NCI-H2081 treated with DMSO at 0.1 percent for 48 hours (cell line): ENCODE results near the gene TCEANC.
A peak's percentile ranks its signal among the peaks of the same experiment; 100 is the strongest.
"Not testable (repeated sequence)": the region's sequence is repeated elsewhere in the genome, so short reads cannot be mapped to it uniquely, and the experiment has no call there.

Experiments used
- DNase-seq: peaks from one replicate; lab custom pipeline; 2025; lab: John Stamatoyannopoulos, UW

The TCEANC gene

DNA sequence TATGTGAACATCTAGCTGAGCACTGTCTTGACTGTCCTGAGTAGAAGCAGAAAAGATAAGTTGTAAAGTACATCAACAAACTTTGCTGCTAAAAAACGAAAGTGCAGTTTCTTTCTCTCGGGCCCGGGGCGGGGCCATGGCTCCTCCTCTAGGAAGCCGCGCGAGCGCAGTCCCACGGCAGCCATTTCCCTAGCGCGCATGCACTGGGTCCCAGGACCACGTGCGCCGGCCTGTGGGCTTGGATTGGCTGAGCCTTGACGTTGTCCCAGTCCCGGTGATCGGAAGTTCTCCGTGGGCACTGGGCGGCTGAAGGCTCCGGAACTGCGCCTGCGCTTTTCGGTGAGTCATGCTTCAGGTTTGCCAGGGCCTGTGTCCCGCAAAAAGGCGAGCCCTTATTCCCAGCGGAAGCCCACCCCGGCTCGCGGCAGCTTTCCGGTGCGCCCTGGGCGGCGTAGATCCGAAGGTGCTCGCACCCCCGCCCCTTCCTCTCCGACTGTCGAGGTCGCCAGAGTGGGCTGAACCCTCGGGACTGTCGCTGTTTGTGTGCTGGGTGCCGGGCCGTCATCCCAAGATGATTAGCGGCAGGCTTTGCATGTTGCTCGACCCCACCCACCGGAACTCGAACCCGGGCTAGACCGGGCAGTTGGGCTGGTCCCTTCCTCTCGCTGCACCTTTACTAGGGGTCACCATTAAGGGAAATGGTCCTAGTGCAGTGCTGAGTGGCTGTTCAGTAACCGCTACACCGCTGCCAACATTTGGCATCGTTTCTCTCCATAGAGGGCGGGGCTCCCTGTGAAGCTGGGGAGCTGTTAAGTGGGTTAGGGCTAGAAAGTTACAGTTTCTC lies at the start of gene TCEANC:
Gene TCEANC, plus strand, starts transcription at position 292 of the 844 bp plus-strand sequence. CDS start 9,368 bp downstream, outside the sequence.
- peak; percentile 87 for DNase-seq

GRCh38 chrX:13605611-13606010 lies 47.3 kb upstream of the TCEANC start:
- no peak for DNase-seq

DNA sequence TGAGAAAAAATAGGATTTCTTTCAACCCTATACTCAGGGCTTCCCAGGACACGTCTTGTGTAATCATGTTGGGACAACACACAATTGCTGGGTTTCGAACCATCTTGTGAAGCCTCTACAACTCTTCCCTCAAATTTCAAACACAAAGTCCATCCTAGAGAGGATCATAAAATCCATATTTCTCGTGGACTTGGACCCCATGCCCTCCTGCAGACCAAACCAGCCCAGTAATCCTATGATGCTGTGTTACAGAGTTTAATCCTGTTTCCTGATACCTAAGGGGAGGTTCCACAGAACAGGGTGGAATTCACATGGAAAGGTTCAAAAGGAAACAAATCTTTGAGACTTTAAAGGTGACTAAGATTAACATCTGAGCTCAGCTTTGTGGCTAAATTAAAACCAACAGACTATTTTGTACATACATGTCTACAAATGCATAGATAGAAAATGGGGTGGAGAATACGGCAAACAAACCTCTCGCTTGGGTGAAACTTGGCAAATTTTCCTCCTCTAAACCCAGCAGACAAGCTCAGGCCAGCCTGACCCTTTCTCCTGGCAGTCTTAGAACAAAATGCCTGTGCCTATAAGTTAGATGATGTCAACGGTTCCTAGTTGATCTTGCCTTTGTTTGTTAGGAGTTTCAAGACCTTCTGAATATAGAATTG lies 45.5 kb upstream of the TCEANC start:
- no peak for DNase-seq

DNA sequence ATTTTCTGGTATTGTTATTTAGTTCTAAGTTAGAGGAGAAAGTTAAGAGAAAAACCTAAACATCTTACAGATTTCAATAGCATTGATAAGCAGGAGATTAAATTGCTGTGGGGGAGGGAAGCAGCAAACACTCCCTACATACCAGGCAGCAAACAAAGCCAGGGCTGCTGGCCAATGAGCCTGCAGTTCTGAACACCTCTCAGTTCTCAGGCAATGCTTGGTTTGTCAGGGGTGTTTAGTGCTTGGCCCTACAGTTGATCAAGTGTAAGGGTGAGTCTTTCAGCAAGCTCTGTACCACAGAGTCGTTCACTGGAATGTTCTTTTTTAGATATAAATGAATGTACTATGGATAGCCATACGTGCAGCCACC lies 45.0 kb upstream of the TCEANC start:
- no peak for DNase-seq

DNA sequence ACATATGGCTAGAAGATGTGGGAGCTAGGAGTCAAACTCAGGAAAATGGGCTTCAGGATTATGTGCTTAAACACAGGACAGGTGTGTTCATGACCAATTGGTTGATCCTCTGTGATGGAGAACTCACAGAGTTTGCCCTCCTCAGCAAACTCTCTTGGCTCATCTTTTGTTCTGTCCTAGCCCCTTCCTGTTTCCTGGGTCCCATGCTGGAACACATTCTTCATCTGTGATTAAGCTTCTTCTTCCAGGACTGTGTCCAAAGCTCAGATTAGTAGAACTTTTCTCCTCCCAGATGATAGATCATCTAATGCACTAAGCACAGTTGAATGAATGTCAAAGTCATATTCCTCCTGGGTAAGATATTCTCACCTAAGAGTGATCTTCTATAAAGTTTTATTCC lies 38.8 kb upstream of the TCEANC start:
- DNase-seq: no peak

GRCh38 chrX:13620207-13620606 lies 32.7 kb upstream of the TCEANC start:
- no peak for DNase-seq

GRCh38 chrX:13622401-13622964 lies 30.5 kb upstream of the TCEANC start:
- no peak for DNase-seq

GRCh38 chrX:13627306-13627705 lies 25.6 kb upstream of the TCEANC start:
- DNase-seq: no peak

GRCh38 chrX:13637224-13637623 lies 15.7 kb upstream of the TCEANC start:
- DNase-seq: not testable (repeated sequence)

DNA sequence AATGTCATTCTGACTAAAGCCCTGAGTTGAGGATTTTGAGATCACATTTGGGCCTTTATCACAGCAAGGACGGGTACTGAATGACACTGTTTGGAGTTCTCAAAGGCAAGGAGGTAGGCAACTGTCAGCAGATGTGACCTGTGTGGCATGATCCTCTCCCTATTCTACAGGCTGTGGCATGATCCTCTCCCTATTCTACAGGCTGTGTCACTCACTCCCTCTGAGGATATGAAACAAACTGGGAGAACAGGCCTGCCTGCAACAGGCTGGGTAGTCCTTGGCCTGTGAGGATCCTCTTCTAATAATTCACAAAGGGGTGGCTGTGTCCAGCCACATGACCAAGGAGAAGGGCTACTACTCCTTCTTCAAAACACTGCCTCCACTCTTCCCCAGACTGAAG lies 14.9 kb upstream of the TCEANC start:
- DNase-seq: no peak

DNA sequence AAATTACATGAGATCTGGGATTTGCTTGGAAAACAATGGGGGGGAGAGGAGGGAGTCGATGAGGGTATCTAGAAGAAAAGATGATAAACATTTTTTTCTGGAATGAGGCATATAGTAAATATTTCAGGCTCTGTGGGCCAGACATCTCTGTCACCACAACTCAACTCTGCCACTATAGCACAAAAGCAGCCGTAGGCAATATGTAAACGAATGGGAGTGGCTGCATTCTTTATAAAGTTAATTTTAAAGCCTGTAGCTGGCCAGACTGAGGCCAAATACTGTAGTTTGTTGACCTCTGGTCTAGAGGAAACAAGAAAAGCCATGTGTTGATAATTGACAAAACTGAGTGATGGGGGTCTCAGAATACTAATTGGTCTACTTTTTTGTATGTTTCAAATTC lies 14.1 kb upstream of the TCEANC start:
- DNase-seq: no peak

- DNase-seq: not testable (repeated sequence)
Measured at GRCh38 chrX:13641684-13642083, 11.3 kb upstream of the TCEANC start.

DNA sequence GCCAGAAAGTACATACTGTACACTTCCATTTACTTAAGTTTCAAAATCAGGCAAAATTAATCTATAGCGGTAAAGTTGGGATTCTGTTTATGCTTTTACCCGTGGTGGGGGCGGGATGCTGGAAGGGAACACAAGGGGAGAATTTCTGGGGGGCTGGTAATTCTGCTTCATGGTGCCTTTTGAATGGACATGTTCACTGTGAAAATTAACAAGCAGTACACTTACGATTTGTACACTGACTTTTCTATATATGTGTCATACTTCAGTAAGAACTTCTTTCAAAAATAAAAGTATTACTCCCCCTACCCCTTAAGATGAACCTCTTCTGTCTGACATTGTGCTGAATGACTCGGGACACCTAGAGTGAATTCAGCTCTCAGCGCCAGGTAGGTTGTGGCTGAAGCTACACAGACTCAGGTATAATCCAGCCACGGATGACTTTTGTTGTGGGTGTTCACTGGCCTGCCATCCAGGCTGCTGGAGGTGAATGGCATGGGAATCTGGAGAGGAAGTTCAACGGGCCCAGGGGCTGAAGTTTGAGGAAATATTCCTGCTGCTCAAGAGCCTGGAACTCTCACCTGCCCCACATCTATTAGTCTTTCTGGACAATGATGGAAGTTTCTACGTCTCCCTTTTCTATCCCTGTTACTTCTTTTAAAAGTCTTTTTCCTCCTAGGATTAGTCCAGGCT lies 7.3 kb upstream of the TCEANC start:
- DNase-seq: no peak

DNA sequence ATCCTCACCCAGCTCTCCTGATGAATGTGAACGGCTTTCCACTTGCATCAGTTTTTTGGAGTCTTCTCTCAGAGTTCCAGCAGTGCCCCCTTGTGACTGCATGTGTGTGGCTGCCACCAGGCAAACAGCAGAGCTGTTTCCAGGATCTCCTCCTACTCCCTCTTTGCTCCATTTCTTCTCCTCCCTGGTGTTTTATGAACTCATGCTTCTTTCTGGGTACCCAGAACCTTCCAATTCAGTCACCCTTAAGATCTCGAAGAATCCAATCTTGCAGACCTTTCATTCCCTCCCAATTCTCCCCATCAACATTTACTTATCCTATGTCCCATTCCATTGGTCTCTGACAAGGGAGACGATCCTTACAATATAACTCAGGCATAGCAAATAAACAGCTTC lies 6.8 kb upstream of the TCEANC start:
- DNase-seq: no peak

- no peak for DNase-seq
Measured at GRCh38 chrX:13647709-13648212, 5.2 kb upstream of the TCEANC start.

GRCh38 chrX:13648336-13648735 lies 4.6 kb upstream of the TCEANC start:
- DNase-seq: not testable (repeated sequence)

- no peak for DNase-seq
Measured at GRCh38 chrX:13649838-13650237, 3.1 kb upstream of the TCEANC start.

DNA sequence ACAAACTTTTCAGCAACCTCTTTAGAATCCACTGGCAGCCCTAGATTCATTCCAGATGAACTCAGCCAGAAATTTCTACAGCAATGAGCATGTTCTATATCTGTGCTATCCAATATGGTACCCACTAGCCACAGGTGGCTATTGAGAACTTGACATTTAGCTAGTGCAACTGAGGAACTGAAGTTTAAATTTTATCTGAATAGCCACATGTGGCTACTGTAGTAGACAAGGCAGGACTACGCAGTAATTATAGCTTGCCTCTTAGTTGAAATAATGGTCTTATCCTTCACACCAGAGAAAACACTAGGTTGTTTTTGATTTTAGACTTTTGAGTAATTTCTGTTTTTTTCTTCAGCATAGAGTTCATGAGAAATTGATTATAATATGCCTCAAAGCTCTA lies 2.6 kb upstream of the TCEANC start:
- DNase-seq: no peak

DNA sequence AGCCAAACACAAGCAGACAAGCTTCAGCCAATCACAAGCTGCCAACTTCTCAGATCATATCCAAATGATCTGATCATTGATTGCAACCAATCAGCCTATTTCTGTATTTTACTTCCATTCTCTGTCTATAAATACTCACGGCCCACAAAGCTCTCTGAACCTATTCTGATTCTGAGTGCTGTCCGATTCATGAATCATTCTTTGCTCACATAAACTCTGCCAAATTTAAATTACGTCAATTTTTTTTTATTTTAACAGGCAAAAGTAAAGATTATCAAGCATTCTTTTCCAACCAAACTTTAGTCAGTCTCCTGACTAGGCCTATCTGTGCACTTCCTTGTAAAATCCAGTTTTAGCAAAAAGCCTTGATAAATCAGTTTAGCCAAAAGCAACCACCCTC lies 1.8 kb upstream of the TCEANC start:
- DNase-seq: no peak

DNA sequence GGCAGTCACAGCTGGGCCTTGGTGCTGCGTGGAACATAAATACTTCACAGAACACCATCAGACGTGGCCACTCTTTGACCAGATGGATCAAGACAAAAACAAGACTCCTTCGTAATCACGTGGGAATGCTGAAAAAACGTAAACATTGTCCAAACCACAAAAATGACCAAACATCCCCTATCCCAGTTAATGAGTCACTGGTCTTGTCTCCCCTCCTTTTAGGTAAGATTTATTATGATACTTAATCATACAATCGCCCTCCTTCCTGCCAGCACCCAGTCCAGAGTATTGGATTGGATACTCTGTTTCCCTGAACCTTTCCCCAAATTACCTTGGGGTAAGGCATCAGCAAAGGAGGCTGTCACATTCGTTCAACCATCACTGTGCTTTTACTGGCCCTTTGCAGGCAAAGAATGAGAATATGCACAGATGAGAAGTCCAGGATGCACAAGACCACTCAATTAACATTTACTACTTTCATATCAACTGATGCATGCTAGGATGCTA lies 601 bp upstream of the TCEANC start:
- DNase-seq: no peak

DNA sequence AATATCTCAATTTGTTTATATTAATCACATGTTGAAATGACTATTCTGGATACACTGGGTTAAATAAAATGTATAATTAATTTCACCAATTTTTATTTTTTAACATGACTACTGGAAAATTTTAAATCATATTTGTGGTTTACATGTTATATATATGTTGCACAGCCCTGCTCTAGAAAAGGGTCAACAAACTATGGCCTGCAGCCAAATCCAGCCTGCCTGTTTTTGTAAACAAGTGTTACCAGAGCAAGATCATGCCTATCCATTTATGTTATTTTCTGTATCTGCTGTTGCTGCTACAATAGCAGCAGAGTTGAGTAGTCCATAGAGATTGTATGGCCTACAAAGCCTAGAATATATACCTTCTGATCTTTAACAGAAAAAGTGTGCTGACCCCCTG lies 1.2 kb downstream of the TCEANC start:
- no peak for DNase-seq

- DNase-seq: no peak
Measured at GRCh38 chrX:13655674-13656073, 2.7 kb downstream of the TCEANC start.
